K562 (cell line): ENCODE results near the gene SPRED2. TPM values are rescaled to one million over a fixed set of nuclear protein-coding genes. Genes with fewer than 3 reads are reported as not detected.

ENCODE experiments used
- HDGF ChIP-seq: fragments of 450-650 bp; IDR thresholded peaks from 2 replicates; pipeline ENCODE4 v1.6.1; 2016
- RAD21 ChIP-seq, 2 experiments: fragments of 250-450 bp in 1 of 2; fragments of 450-650 bp in 1 of 2; sonication (Bioruptor Pico) in 1 of 2; formaldehyde crosslinking in 1 of 2; IDR thresholded peaks in 1 of 2; conservative IDR thresholded peaks in 1 of 2; 2 replicates each; pipeline versions ENCODE4 v1.4.0 to v1.8.0; 2020 to 2022; ENCODE audit warnings: mild to moderate bottlenecking in 2 of 2, moderate library complexity in 1 of 2
- TBL1XR1 ChIP-seq, 2 experiments: IDR thresholded peaks; 2 replicates each; pipeline ENCODE4 v1.6.1; 2012; ENCODE audit warnings: improper control_type of control experiment in 2 of 2, low read length in 2 of 2, mild to moderate bottlenecking in 1 of 2
- ZNF696 ChIP-seq: fragments of 250-450 bp; sonication (Bioruptor Pico); conservative IDR thresholded peaks from 2 replicates; pipeline ENCODE4 v1.4.0; 2020; ENCODE audit warnings: mild to moderate bottlenecking, moderate library complexity
- polyA plus RNA-seq, 8 experiments: library from polyadenylated mRNA; depleted of rRNA in 4 of 8; stranded (reverse) in 5 of 8; unstranded in 3 of 8; fragments of >200 nt; fragmentation: Nextera tagmentation in 2 of 8; fragmentation: Illumina TruSeq in 1 of 8; extraction: Ambion mirVana in 2 of 8; extraction: Trizol in 1 of 8; gene quantifications; 2 replicates each; pipeline versions ENCODE4 v1.2.1 to v1.2.3, GENCODE V29; 2011 to 2014; ENCODE audit warnings: inconsistent platforms in 1 of 8, missing spikeins in 1 of 8
- total RNA-seq, 7 experiments: library from RNA; depleted of rRNA in 6 of 7; stranded (reverse); fragments of >200 nt in 6 of 7; fragmentation: Illumina TruSeq in 2 of 7; extraction: Trizol in 2 of 7; gene quantifications; 2 replicates each; pipeline versions ENCODE4 v1.2.1 to v1.2.3, GENCODE V29; 2011 to 2021; ENCODE audit warnings: low replicate concordance in 1 of 7
- TF ChIP-seq, protein P1 (sequence below), 2 experiments: fragments of 450-650 bp; formaldehyde crosslinking in 1 of 2; IDR thresholded peaks; 2 replicates each; pipeline versions ENCODE4 v1.4.0 to v1.6.1; 2014 to 2020; ENCODE audit warnings: mild to moderate bottlenecking in 2 of 2, borderline replicate concordance in 1 of 2, low read depth in 1 of 2
- TF ChIP-seq, protein P2 (sequence below): fragments of 450-650 bp; formaldehyde crosslinking; IDR thresholded peaks from 2 replicates; pipeline ENCODE4 v1.4.0; 2020; ENCODE audit warnings: mild to moderate bottlenecking, moderate library complexity
- TF ChIP-seq, protein P3 (sequence below): fragments of 450-650 bp; IDR thresholded peaks from 2 replicates; pipeline ENCODE4 v1.6.1; 2017; ENCODE audit warnings: antibody characterized with exemption, mild to moderate bottlenecking
- TF ChIP-seq, protein P4 (sequence below), 3 experiments: IDR thresholded peaks in 2 of 3; conservative IDR thresholded peaks in 1 of 3; 2 replicates each; pipeline ENCODE4 v1.5.1; 2011 to 2012; ENCODE audit warnings: low read length in 3 of 3, mild to moderate bottlenecking in 3 of 3, control low read depth in 2 of 3, improper control_type of control experiment in 1 of 3, inconsistent platforms in 1 of 3, low read depth in 1 of 3, mixed read lengths in 1 of 3, moderate library complexity in 1 of 3; ENCODE audit not compliant: insufficient read depth in 2 of 3

Gene SPRED2
- total and polyA plus RNA-seq, 9 of the 15 experiments (the other 6 are each of a cell fraction or from before 2014, with no cell fraction given): 4.6 to 50.8 (median 14.1) TPM

DNA sequence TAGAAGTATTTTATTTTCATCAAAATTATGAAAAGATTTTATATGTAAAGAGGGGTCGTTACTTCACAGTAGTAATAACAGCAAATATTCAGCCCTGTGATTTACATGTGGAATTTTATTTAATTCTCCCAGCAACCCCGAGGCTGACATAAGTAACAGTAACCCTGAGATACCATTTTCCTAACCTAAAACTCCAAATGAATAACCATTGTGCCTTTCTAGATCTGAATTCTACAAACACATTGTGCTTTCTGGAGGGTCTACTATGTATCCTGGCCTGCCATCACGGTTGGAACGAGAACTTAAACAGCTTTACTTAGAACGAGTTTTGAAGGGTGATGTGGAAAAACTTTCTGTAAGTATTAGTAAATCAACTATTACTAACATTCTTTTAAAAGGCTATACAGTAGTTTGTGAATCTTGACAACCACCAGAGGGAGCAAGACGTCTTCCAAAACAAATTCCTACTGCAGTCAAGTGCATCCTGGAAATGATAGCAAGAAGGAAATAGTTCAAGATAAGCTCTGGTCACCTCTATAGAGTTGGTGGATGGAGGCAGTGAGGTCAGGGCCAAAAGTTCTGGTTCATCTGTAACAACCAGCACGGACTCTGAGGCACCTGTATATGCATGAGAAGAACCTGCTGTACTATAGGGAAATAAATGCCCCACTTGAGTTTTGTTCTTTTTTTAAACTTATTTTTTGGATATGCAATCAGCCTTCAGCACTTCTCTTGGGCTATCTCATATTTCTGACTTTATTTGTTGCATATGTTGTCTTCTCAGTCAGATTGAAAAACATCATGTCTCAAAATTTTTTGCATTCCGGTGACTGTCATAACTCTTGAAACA lies 167.4 kb downstream of the SPRED2 start (continued):
- TF ChIP-seq, protein P1, sequence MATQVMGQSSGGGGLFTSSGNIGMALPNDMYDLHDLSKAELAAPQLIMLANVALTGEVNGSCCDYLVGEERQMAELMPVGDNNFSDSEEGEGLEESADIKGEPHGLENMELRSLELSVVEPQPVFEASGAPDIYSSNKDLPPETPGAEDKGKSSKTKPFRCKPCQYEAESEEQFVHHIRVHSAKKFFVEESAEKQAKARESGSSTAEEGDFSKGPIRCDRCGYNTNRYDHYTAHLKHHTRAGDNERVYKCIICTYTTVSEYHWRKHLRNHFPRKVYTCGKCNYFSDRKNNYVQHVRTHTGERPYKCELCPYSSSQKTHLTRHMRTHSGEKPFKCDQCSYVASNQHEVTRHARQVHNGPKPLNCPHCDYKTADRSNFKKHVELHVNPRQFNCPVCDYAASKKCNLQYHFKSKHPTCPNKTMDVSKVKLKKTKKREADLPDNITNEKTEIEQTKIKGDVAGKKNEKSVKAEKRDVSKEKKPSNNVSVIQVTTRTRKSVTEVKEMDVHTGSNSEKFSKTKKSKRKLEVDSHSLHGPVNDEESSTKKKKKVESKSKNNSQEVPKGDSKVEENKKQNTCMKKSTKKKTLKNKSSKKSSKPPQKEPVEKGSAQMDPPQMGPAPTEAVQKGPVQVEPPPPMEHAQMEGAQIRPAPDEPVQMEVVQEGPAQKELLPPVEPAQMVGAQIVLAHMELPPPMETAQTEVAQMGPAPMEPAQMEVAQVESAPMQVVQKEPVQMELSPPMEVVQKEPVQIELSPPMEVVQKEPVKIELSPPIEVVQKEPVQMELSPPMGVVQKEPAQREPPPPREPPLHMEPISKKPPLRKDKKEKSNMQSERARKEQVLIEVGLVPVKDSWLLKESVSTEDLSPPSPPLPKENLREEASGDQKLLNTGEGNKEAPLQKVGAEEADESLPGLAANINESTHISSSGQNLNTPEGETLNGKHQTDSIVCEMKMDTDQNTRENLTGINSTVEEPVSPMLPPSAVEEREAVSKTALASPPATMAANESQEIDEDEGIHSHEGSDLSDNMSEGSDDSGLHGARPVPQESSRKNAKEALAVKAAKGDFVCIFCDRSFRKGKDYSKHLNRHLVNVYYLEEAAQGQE (IDR thresholded peaks at IDR 0.05; ENCODE audit: borderline replicate concordance): peak; percentile 84
- TF ChIP-seq, protein P1 (CRISPR knock-in tag; IDR thresholded peaks at IDR 0.05; ENCODE audit: low read depth): no peak
- TF ChIP-seq HDGF (0 out of 2 replicates have a peak, but pooled peaks have one; percentile 51), RAD21 (CRISPR knock-in tag; conservative IDR thresholded peaks at IDR 0.05 in 1 of 2, IDR thresholded peaks at IDR 0.05 in 1 of 2) (peak; percentile 88 to 94), ZNF696 (no peak), TBL1XR1 (IDR thresholded peaks at IDR 0.05; ENCODE audit: low read length in 2 of 2) (0 out of 4 replicates have a peak, but pooled peaks of 1 of the 2 experiments have one; percentile 4)
- TF ChIP-seq, protein P2, sequence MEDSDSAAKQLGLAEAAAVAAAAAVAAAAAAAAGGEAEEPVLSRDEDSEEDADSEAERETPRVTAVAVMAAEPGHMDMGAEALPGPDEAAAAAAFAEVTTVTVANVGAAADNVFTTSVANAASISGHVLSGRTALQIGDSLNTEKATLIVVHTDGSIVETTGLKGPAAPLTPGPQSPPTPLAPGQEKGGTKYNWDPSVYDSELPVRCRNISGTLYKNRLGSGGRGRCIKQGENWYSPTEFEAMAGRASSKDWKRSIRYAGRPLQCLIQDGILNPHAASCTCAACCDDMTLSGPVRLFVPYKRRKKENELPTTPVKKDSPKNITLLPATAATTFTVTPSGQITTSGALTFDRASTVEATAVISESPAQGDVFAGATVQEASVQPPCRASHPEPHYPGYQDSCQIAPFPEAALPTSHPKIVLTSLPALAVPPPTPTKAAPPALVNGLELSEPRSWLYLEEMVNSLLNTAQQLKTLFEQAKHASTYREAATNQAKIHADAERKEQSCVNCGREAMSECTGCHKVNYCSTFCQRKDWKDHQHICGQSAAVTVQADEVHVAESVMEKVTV (CRISPR knock-in tag): peak; percentile 71; the same call in 1 of the 2 replicates
- TF ChIP-seq, protein P3, sequence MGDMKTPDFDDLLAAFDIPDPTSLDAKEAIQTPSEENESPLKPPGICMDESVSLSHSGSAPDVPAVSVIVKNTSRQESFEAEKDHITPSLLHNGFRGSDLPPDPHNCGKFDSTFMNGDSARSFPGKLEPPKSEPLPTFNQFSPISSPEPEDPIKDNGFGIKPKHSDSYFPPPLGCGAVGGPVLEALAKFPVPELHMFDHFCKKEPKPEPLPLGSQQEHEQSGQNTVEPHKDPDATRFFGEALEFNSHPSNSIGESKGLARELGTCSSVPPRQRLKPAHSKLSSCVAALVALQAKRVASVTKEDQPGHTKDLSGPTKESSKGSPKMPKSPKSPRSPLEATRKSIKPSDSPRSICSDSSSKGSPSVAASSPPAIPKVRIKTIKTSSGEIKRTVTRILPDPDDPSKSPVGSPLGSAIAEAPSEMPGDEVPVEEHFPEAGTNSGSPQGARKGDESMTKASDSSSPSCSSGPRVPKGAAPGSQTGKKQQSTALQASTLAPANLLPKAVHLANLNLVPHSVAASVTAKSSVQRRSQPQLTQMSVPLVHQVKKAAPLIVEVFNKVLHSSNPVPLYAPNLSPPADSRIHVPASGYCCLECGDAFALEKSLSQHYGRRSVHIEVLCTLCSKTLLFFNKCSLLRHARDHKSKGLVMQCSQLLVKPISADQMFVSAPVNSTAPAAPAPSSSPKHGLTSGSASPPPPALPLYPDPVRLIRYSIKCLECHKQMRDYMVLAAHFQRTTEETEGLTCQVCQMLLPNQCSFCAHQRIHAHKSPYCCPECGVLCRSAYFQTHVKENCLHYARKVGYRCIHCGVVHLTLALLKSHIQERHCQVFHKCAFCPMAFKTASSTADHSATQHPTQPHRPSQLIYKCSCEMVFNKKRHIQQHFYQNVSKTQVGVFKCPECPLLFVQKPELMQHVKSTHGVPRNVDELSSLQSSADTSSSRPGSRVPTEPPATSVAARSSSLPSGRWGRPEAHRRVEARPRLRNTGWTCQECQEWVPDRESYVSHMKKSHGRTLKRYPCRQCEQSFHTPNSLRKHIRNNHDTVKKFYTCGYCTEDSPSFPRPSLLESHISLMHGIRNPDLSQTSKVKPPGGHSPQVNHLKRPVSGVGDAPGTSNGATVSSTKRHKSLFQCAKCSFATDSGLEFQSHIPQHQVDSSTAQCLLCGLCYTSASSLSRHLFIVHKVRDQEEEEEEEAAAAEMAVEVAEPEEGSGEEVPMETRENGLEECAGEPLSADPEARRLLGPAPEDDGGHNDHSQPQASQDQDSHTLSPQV: 0 out of 2 replicates have a peak, but pooled peaks have one; percentile 29
- TF ChIP-seq, protein P4, sequence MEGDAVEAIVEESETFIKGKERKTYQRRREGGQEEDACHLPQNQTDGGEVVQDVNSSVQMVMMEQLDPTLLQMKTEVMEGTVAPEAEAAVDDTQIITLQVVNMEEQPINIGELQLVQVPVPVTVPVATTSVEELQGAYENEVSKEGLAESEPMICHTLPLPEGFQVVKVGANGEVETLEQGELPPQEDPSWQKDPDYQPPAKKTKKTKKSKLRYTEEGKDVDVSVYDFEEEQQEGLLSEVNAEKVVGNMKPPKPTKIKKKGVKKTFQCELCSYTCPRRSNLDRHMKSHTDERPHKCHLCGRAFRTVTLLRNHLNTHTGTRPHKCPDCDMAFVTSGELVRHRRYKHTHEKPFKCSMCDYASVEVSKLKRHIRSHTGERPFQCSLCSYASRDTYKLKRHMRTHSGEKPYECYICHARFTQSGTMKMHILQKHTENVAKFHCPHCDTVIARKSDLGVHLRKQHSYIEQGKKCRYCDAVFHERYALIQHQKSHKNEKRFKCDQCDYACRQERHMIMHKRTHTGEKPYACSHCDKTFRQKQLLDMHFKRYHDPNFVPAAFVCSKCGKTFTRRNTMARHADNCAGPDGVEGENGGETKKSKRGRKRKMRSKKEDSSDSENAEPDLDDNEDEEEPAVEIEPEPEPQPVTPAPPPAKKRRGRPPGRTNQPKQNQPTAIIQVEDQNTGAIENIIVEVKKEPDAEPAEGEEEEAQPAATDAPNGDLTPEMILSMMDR (IDR thresholded peaks at IDR 0.05 in 2 of 3, conservative IDR thresholded peaks at IDR 0.05 in 1 of 3; ENCODE audit: insufficient read depth in 2 of 3, low read depth in 1 of 3, low read length in 3 of 3): peak; percentile 48 to 81 (median 70); a peak in 5 of 6 replicates
- TF ChIP-seq, all 486 proteins: peak for 13
